GM23338 (cell line): ENCODE data around the gene OR52B6.
"Not testable (repeated sequence)": the region's sequence is repeated elsewhere in the genome, so short reads cannot be mapped to it uniquely, and the experiment has no call there.

Experiments
- CTCF ChIP-seq, 2 experiments: fragments of 200-600 bp in 1 of 2; sonication (generic) in 1 of 2; conservative IDR thresholded peaks; 2 replicates each; pipeline versions ENCODE4 v1.5.1 to v1.6.1; 2016 to 2017; ENCODE audit warnings: antibody characterized with exemption in 2 of 2, low read depth in 2 of 2, mild to moderate bottlenecking in 2 of 2, moderate library complexity in 1 of 2
- POLR2AphosphoS5 ChIP-seq: IDR thresholded peaks from 2 replicates; pipeline ENCODE4 v1.6.1; 2016; ENCODE audit warnings: antibody characterized with exemption, low read depth
- REST ChIP-seq: IDR thresholded peaks from one replicate; pipeline ENCODE4 v1.6.1; 2018; ENCODE audit warnings: antibody characterized with exemption; ENCODE audit not compliant: unreplicated experiment

GRCh38 chr11:5584458-5584857, 3.8 kb downstream of the OR52B6 start:
- TF ChIP-seq CTCF (conservative IDR thresholded peaks at IDR 0.05; ENCODE audit: low read depth in 2 of 2); REST; POLR2AphosphoS5: not testable (repeated sequence)
